NCI-H82 treated with DMSO at 0.1 percent for 48 hours (cell line): ENCODE data around the gene CSE1L.
"Not testable (repeated sequence)": the region's sequence is repeated elsewhere in the genome, so short reads cannot be mapped to it uniquely, and the experiment has no call there.

Source experiments
- DNase-seq: peaks from one replicate; lab custom pipeline; 2025; ENCODE audit not compliant: unreplicated experiment; lab: John Stamatoyannopoulos, UW

Gene CSE1L

DNA sequence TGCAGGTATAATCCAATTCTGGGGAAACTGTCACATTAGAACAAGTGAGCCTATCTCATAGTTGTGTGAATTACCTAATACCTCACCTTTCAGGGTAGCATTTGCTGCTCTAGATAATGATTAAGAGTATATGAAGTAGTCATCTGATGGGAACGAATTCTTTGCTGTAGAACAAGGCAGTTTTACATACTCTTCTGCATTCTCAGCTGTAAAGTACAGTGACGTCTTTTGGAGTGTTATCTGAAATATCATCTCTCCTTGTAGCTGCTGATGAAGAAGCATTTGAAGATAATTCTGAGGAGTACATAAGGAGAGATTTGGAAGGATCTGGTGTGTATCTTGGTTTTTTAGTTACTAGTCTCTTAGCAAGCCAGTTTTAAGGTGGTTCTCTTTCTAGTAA lies 28.4 kb downstream of the CSE1L start:
- DNase-seq = no peak

DNA sequence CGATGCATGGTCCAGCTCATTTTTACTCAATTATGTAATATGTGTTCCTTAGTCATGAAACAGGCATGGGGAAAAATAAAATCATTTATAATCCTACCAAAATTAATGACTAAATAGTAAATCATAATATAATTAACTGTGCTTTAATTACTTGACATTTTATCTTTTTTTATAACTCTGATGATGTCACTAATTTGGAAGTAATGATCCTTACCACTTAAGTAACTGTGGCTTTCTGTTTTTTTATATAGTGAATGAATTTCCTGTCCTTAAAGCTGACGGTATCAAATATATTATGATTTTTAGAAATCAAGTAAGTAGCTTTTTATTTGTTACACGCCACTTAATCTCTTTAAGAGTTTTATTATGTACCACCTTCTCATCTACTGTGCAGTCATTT lies 32.2 kb downstream of the CSE1L start:
- no peak for DNase-seq

DNA sequence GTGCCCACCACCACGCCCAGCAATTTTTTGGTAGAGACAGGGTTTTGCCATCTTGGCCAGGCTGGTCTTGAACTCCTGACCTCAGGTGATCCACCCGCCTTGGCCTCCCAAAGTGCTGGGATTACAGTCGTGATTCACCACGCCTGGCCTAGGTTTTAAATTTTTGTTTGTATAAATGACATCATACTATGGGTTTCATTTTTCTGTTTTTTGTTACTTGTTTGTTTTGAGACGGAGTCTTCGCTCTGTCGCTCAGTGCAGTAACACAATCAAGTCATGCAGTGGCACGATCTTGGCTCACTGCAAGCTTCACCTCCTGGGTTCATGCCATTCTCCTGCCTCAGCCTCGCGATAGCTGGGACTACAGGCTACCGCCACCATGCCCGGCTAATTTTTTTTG lies 36.2 kb downstream of the CSE1L start:
- not testable (repeated sequence) for DNase-seq

DNA sequence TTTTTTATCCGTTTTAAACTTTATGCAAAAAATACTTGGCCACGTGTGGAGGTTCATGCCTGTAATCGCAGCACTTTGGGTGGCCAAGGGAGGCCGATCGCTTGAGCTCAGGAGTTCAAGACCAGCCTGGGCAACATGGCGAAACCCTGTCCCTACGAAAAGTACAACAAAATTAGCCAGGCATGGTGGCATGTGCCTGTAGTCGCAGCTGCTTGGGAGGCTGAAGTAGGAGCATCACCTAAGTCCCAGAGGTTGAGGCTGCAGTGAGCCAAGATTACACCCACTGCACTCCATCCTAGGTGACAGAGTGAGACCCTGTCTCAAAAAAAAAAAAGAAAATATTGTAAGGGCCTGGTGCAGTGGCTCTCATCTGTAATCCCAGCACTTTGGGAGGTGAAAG lies 45.0 kb downstream of the CSE1L start:
- no peak for DNase-seq

DNA sequence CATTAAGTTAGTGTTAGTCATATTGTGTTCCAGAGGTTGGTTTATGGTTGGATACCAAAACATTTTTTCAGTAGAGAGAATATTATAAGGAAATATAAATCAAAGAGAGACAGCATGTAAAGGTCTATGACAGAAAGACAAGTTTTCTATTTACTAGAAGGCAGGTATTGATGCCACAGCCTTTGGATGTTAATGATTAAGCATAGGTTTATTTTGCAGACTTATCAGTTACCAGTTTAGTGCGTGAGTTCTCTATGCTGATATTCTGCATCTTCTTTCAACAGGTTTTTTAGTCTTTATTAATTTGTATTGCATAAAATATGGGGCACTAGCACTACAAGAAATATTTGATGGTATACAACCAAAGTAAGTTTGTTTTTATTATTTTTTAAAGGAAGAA lies 45.6 kb downstream of the CSE1L start:
- DNase-seq = no peak

DNA sequence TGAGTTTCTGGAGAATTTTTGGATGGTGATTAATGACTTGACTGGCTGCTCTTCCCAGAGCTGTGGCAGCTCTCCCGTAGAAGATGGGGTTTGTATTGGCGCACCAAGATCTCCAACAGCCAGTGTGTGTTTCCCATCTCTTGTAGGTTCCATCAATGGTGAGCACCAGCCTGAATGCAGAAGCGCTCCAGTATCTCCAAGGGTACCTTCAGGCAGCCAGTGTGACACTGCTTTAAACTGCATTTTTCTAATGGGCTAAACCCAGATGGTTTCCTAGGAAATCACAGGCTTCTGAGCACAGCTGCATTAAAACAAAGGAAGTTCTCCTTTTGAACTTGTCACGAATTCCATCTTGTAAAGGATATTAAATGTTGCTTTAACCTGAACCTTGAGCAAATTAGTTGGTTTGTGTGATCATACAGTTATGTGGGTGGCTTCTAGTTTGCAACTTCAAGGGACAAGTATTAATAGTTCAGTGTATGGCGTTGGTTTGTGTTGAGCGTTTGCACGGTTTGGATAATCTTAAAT lies 50.2 kb downstream of the CSE1L start:
- DNase-seq = no peak

DNA sequence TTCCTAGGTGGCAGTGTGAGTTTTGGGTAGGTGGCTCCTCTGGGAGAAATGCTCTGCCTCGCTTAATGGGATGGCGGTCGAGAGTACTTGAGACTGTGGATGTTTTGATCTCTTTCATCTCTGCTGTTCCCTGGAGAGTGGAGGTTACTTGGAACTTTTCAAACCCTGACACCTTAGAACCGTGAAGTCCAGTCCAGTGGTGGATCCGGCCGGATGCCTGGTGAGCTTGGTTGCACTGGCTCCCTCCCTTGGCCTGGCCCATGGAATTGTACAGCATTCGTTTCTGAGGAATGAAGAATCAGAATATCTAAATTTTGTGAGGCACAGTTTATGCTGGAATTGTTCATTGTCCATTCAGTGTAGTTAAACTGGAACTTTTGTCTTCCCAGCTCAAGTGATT lies 51.0 kb downstream of the CSE1L start:
- DNase-seq = no peak

DNA sequence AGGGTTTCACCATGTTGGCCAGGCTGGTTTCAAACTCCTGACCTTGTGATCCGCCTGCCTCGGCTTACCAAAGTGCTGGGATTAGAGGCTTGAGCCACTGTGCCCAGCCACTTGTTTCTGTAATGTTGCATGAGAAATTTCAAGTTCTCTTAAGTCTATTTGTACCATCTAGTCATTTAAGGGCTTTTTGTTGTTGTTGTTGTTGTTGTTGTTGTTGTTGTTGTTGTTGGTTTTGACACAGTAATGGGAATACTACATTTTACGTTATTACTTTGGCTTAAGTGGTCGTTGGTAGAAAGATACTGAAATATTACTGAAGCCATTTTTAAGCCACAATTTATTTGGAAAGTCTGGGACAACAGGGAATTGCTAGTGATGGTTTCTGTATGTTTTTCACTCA lies 52.0 kb downstream of the CSE1L start:
- DNase-seq = no peak

DNA sequence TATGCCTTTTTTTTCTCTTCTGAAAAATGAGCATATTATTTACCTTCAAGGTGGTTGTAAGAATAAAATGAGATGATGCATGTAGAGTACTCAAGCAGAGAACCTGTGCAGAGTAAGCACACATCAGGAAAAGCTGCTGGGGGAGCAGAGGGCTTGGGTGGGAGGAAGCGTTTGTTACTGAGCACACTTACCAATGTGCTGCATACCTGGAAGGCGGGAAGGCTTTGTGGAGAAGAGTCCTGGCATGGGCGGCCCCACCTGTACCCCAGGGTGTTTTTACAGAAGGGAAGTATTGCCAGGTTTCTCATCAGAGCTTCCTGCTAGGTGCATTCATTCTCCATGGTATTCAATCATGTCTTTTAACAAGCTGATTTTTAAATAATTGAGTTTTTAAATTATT lies 52.9 kb downstream of the CSE1L start:
- DNase-seq = no peak

DNA sequence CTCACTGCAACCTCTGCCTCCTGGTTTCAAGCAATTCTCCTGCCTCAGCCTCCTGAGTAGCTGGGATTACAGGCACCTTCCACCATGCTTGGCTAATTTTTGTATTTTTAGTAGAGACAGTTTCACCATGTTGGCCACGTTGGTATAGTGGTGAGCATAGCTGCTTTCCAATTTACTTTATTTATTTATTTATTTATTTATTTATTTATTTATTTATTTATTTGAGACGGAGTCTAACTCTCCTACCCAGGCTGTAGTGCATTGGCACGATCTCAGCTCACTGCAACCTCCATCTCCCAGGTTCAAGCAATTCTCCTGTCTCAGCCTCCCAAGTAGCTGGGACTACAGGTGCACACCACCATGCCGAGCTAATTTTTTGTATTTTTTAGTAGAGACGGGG lies 54.2 kb downstream of the CSE1L start:
- not testable (repeated sequence) for DNase-seq

DNA sequence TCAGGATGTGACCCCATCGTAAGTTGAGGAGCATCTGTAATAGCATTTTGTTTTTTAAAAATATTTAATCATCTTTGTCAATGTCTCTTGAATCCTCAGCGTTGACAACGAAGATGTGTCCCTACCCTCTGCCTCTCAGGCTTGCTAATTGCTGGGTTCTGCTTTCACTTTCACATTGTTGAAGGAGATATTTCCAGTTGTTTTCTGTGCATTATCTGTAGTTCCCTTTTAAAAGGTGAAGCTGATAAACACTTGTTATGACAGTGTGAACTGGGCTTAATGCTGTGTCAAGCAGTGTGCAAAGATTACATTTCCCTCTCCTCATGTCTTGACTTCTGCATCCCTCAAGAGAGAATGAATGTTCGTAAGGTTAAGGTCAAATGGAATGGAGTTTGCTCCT lies 54.9 kb downstream of the CSE1L start:
- DNase-seq = no peak

DNA sequence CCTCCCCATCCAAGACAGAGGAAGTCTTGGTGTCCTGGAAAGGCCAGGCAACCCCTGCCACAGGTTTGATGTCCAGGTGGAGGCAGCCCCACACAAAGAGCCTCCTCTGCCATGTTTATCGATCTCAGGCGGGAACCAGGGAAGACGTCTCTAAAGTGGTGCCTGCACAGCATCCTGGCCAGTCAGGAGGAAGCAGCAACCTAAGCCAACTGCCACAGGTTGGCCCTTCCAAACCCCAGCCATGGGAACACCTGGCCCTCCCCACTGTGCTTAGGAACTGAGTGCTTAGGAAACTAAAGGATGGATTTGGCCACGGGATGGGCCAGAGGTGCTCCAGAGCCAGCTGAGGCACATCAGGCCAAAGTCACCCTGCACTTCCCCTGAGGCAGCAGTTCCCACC lies 56.9 kb downstream of the CSE1L start:
- DNase-seq = no peak

DNA sequence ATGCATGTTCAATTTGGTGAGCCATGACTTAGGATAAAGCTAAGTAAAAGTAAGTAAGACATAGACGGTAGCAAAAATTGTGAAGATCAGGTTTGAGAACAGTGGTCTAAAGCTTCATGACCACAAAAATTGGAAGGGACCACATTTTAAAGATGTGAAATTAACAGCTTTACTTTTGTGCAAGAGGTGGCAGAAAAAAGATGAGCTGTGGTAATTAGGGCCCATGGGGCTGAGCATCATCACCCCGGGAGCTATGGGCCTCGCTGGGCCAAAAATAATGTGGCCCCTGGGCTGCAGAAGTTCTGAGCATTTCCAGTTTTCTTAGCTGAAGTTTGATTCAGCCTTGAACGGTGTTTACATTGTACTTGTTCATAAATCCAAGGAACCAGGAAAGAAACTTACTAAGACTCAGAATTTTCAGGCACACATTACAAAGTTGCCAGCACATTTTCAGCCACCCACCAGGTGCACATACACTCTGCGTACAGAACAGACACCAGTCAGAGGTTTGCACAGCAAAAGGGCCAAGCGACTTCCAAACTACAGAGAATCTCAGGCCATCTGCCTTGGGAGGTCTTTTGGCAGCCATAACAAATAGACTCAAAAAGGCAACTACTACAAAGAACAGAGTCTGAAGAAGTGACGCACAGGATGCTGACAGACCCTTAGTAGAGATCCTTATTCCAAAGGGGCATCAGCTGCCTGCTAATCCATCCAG lies 57.7 kb downstream of the CSE1L start:
- DNase-seq = no peak

DNA sequence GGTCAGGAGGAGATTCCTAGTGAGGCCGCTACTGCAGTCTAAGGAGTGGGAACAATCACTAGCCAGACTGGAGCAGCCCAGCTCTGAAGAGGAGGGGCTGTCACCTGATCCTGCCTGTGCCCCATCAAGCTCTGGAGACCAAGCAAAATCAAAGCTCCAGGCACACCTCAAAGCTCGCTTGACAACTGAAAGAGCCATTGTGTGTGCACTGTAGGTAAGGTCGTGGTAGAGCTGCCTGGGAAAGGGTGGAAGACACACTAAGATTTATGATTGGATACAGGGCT lies 58.2 kb downstream of the CSE1L start:
- DNase-seq = no peak

DNA sequence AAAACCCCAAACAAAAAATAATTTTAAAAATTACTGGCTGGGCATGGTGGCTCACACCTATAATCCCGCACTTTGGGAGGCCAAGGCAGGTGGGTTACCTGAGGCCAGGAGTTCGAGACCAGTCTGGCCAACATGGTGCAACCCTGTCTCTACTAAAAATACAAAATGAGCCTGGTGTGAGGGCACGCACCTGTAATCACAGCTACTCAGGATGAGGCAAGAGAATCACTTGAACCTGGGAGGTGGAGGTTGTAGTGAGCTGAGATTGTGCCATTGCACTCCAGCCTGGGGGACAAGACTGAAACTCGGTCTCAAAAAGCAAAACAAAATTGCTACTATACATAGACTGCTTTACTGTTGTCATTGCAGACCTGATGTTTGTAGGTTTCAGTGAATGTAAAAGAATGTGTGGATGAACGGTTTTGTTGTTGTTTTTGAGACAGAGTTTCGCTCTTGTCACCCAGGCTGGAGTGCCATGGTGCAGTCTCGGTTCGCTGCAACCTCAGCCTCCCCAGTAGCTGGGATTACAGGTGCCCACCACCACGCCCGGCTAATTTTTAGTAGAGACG lies 59.0 kb downstream of the CSE1L start:
- DNase-seq = not testable (repeated sequence)

DNA sequence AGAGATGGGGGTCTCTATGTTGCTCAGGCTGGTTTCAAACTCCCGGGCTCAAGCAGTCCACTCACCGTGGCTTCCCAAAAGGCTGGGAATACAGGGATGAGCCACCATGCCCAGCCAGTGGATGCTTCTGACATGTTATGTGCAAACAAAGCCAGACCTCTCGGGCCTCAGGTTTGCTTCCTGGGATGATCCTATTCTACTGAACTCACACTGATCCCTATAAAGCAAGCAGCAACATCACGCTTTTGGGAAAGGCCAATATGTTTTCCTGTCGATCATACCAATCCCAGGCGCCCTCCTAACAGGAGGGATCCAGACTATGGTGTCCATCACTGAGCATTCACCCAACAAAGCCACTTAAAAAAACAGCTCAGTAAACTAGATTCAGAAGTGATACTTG lies 60.2 kb downstream of the CSE1L start:
- DNase-seq = peak; percentile 34

DNA sequence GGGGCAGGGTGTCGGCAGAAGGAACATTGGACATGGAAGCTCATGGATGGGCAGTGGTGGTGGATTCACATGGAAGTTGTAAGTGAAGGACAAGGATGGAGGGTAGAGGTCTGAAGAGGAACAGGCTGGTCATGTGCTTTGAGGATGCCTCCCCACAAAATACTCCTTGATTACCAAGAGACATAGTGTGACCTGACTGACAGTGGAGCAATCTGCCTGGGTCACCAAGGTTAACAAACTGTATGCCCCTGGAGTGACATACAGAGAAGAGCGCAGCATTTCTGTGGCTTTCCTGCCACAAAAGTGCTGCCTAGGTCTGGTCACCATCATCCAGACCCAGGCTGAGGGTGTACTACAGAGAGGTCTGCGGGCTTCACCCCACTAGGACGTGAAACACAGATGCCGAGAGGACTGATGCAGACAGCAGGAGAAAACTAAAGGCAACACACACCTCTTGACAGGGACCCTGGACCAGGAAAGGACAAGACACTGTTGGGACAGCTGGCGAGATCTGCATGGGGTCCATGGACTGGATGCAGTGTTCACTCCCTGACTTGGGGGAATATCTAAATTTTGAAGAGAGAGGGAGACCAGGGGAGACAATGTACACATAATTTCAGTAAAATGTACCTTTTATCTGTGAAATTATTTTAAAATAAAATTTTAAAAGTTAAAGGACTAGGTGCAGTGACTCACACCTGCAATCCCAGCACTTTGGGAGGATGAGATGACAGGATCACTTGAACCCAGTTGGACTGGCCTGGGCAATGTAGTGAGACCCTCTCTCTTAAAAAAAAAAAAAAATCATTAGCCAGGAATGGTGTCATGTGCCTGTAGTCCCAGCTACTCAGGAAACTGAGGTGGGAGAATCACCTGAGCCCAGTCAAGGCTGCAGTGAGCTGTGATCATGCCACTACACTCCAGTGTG lies 64.9 kb downstream of the CSE1L start:
- DNase-seq = no peak

DNA sequence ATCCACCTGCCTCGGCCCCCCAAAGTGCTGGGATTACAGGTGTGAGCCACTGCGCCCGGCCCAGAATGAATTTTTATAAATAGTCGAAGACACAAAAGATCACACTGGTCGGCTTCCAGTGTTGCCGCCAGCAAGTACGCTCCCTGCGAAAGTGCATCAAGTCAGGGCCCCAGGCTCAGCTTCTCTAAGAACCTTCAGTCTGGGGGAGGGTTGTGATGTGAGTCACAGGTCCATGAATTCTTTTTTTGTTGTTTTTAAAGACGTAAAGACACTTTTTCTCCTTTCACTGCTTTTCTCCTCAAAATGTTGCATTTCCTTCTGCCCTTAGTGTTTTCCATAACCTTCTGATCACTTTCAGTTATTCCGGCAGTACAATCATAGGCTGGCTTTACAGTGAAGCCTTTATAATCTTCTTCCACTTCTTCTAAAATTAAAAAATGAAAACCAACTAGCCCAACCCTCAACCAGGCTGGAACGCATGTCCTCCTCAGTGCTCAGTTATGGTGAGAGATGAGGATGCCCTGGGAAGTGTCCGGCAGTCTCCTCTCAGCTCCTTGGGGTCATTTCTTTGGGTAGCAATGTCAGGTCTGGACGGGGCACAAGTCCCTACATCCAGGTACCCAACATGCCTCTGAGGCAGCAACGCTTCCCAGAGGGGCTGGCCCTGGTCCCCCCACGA lies 66.6 kb downstream of the CSE1L start:
- no peak for DNase-seq

DNA sequence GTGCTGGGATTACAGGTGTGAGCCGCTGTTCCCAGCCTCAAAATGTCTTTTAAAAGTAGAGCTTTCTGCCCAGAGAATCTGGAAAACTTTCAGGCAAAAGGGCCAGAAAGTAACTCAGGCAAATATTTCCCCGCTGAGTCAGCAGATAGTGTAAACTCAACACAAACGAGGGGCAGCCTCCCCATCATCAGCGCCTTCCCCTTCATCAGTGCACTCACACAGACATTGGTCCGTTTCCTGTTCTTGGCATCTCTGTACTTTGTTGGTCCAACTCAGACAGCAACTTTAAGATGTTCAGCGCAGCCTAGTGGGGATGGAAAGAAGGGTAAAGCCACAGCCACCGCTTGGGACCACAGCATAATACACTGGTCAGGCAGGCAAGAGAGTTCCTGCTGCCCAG lies 69.5 kb downstream of the CSE1L start:
- no peak for DNase-seq

DNA sequence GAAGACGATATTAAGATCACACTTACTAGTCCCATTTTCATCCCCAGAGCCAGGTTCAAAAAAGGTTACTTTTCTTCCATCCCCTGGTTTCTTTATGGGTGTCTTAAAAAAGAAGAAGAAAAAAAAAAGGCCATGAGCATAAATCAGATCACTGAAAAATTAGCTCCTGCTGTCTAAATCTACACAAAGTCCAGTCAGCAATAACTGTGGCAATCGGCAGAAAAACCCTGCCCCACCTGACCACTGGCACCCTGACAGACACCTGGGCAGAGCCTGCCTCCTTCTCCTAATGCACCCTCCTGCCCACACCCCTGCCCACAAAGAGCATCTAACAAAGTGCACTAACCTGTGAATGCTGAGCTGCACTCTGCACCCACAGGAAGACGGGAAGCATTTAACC lies 72.2 kb downstream of the CSE1L start:
- DNase-seq = no peak

DNA sequence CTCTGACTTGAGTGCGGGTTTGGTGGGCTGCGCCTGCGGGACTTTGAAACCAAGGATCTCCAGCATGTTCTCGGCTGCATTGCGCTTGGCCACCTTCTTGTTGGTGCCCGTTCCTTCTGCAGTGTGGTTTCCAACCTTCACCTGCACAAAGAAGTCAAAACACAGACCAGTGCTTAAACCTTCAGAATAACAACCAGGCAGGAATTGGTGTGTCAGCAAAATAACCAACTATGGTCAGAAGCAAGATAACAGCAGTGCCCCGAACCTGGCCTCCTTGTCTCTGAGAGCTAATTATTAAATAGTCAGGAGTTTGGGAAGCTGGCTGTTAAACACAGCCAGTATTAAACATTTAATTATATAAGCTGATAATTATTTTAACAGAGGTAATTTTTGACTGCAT lies 73.9 kb downstream of the CSE1L start:
- DNase-seq = no peak

DNA sequence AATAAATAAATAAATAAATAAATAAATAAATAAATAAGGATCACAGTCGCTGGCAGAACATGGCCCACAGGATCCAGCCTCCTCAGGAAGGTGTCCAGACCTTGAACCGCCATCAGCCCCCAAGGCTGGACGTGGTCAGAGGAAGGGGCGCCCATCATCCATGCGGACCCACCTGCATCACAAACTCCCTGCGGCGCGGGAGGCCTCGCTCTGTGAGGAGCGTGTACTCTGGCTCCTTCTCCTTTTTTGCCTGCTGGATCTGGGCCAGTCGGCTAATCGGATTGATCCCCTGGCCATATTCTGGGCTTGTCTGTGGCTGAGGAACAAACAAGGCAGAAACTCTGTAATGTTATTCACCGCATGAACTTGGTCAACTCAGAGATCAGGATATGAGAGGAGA lies 76.8 kb downstream of the CSE1L start:
- DNase-seq = no peak
